IPS-11a (cell line): ENCODE data around the gene GDNF.

ENCODE experiments used
- H3K4me3 ChIP-seq: one replicate; pipeline ENCODE4 v1.5.1; 2013; ENCODE audit warnings: low read depth, low read length, control low read depth

Gene GDNF

DNA sequence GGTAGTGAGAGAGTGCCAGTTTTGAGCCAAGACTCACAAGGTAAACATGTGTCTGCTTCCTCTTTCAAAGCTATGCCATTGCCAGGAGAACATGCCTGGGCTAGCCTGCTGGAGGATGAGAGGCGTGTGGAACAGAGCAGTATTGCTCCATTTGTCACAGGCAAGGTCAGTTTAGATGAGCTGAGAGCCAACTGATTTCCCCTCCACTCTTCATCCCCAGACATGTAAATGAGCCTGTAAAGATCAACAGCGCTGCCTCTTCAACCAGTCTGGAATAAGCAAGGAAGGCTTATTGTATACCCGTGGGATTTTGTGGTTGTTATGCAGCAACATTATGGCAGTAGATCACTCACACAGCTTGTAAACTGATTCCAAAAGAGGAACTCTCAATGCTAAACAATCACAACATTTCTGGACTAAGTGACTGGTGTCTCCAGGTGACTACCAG is 8.2 kb upstream of the GDNF start:
- H3K4me3 ChIP-seq = no peak overlapping the region

DNA sequence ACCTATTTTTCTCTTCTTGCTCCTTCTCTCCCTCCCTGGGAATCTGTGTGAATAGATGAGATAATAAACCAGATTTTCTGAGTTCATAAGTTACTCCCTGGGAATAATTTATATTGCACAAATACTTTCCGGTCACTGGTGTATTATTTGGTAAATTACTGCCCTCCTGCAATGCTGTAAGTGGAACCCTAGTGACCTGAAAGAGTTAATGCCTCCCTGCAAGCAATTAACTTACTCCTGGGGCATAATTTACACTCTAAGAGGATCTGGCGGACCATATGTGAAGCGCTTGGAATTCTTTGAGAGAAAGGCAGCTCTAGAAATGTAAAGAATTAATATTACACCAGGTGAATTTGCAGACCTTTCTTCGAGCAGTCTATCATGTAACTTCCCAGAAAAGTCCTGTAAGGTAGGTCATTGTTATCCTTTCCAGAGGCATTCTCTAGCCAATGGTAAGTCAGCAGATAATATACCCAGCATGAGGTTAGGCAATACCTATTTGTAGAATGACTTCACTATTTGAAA is 7.0 kb upstream of the GDNF start:
- no peak overlapping the region for H3K4me3 ChIP-seq

DNA sequence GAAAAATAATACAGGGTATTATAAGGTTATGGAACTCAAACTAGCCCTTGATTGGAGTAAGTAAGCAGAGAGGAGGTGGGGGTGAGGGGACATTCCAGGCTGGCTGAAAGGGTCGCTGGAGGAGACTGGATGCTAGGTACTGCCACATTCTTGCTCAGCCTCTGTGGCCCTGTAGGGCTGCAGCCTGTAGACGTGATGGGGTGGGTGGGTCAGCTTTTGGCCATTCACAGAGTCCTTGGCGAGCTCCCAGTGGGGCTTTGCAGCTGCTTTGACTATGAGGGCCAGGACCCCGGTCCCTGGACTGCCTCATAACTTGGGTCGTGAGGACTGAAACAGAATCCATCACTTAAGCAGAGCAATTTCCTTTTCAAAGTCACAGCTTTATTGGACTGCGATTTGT is 4.2 kb upstream of the GDNF start:
- H3K4me3 ChIP-seq = no peak overlapping the region

DNA sequence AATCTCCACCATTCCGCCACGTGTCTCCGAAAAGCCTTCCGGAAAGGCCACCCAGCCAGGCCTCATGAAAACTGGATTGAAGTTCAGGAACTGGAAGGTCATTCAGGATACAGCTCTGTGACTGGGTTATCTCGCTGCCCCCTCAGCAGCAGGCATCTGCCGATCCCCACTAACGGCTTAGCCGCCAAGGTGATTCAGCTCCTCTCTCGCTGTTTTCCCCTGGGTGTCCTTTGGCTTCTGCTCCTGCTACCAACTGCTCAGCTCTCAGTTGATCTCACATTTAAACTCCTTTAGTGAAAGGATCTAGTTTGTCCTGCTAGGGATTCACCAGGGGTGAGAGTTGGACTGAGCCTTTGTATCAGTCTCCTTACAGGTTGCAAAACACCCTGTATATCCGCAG is 2.2 kb upstream of the GDNF start:
- H3K4me3 ChIP-seq = no peak overlapping the region

DNA sequence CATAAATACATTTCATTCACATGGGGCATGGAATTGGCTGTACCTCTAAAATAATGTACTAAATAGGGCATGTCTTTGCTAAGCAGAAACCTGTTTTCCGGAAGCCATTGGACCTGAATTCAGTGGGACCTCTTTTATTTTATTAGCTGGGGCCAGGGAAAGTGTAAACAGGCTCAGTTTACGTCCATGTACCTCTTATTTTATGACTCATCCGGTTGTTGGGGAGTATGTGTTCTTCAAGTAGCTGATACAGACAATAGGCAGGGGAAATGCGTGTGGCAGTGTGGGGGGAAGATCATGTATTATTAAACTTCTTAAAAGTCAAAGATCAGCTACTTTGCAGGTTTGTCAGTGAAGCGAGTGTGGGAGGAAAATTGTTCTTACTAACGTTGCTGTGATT is 1.4 kb upstream of the GDNF start:
- no peak overlapping the region for H3K4me3 ChIP-seq

DNA sequence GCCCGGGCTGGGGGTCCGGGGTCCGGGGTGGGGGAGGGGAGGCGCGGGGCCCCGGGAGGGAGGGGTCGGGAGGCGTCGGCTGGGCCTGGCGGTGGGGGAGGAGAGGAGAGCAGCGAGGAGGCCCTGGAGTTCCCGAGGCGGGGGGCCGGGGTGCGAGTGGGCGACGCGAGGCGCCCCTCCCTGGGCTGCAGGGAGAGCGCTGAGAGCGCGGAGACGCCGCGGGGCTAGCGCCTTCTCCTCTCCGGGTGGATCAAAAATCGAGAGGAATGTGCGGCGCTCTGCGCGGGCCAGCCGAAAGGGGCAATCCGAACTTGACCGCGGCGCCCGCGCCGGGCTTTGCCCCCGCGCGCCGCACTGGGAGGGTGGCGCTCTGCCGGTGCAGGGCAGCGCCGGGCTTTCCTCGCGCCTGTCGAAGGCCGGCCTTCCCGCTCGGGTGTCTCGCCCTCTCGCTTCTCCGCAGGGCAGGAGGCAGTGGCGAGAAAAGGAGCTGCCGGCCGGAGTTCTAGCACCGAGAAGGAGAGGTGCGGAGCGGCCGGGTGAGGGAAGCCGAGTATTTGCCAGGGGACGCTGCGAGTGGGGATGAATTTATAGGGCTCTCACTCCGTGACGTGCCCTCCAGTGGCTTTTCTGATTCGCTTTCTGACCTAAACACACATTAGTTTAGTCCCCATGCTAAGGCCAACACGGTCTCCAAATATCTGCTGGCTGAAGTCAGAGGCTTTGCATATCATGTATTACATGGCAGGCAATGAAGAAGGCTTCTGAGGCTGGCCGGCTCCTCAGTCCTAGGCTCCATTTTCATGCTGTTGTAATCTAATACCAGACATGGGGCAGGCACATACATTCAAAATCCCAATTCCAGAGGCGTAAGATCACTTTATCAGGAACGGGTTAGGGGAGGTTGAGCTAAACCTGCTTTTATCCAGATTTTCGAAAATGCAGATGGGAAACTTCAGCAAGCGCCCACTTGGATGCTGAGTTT is 503 bp upstream of the GDNF start:
- H3K4me3 ChIP-seq = peak overlapping the region; percentile 37

DNA sequence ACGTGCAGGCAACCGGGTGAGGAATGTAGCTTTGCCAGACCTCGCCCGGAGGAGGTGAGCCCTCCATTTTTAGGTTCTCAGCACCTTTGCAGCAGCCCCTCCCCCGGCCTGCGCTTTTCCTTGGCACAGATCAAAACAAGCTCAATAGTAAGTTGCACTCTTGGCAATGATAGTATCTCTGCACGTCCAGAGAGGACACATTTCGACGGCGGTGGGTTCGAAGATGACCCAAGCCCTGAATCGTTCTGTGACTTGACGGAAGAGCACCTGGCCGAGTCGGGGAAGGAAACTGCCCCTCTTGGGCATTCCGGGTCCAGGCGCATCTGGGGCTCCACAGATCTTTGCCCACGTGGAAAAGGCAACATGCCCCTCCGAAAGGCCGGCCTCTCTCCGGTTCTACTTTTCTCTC is 904 bp downstream of the GDNF start:
- H3K4me3 ChIP-seq = no peak overlapping the region

DNA sequence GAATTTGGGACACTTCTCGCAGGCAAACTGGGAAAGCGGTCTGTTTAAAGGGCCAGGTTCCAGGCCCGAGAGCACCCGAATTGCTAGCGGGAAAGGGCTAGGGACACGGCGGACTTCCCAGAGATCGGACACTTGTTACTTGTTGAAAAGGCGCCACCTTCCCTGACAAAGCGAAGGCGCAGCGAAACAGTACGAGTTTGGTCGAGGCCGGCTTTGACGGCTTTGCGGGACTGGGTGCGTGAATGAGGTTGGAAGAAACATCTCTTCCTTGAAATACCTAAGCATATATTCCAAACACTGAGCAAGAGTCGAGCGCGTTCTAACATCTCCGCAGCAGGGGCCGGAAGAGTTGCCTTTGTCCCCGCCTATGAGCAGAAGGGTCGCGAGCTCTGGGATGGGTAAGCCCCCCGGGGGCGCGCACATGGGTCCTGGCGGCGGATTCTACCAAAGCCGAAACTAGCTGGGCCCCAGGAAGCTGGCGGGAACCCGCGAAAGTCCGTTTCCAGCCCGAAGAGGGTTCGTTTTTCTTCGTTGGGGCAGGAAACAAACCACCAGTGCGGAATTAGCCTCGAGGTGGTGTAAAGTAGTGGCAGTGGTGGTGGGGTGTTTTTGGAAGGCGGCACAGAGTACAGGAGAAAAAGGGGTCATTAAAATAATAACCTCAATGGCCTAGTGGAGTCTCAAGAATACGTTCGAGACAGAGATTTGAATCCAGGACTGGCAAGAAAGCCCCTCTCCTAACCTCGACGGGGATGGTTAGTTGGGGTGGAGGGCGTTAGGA is 1.5 kb downstream of the GDNF start:
- H3K4me3 ChIP-seq = peak overlapping the region; percentile 13

DNA sequence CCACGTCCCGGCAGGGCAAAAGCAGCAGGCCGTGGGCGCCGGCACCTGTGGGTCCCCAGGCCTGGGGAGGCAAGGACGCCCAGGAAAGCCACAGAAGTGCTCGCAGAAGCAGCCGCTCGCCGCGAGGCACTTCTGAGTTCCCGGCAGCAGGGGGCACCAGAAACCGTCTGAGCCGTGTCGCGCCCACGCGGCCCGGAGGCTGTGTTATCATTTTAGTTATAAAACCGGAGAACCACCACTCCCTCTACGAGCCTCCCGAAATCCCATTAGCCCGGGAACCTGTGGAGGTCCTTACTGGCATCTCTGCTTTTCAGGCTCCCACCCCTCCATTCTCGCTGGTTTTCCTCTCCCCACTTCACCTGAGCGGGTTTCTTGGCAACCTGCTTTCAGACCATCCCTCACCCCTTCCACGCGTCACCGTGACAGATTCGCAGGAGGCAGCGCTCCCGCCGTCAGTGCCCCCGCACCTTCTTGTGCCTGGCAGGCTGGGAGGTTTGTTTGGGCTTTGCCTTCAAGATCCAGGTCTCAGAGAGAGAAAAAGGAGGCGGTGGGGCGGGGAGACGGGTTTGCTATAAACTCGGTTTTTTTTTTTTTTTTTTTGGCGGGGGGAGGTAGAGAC is 2.3 kb downstream of the GDNF start:
- H3K4me3 ChIP-seq = peak overlapping the region; percentile 20

DNA sequence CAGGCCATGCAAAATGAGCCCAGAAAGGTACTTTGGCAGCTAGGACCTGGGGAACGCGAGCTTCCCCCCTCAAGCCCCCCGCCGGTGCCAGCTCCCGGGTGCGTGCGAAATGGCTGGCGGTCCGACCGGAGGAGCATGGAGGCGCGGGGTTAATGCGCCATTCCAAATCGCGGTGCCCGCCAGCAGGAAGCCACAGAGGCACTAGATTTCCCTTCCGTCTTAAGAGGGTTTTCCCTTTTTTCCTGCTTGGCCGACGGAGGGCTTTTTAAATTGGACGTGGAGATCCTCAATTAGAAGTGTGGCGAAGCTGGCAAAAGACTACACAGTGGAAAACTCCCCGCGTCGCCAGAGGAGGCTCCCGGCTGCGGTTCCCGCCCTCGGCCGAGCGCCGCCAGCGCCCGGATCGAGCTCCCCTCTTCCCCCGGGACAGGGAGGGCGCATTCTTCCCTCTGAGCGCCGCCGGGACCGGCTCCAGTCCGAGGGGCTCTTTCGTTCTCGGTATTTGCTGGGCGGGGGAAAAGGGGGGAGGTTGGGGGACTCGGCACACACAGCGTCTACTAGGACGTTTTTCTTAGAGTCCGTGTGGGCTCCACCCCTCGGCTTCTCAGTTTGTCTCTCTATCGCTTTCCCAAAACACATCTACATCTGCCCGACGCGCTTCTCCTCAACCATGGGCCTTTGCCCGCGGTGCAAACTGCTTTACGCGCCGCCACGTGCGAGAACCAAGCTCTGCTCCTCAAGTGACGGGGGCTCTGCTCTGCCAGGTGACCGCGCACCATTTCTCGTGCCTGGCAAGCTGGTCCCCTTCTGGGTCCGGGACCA is 3.0 kb downstream of the GDNF start:
- peak overlapping the region; percentile 20 for H3K4me3 ChIP-seq

DNA sequence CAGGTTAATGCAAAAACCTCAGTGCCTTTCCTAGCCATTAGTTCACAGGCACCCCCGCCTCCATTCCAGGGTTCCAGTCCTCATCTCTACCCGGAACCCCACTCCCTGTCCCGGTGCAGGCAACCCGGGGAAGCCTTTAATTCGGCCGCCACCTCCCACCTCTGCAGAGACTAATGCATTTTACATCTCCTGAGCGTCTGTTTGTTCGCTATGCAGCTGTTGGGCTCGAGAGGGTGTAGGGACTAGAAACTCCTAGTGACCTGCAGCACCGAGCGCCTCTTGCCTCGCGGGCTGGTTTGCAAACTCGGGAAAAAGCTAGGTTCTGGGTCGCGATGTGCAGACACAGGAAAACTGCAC is 3.6 kb downstream of the GDNF start:
- peak overlapping the region; percentile 13 for H3K4me3 ChIP-seq

DNA sequence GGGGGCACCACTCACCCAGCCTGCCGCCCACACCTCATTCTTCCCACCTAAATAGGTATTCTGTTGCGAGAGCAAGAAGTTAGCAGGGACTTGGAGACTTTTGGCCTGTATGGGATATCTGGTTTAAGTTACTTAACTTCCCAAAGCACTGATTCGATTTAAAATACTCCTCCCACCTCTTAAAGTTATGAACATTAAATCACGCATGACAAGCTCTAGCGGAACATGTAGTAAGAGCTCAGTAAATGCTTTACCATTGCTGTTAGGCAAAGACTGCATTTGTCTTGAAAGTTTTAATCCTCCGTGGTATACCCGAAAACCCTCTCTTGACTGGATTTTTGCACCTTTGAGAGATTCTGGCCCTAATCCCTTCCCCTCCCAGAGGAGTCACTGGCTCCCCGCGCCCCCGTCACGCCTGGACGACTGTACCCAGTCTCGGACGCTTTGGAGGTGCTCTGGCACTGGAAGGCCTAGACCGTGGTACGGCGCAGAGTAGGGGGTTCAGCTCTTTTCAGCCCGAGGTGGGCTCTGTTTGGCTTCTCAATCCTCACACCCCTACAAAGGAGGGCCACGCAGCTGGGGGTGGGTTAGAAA is 4.4 kb downstream of the GDNF start:
- no peak overlapping the region for H3K4me3 ChIP-seq

DNA sequence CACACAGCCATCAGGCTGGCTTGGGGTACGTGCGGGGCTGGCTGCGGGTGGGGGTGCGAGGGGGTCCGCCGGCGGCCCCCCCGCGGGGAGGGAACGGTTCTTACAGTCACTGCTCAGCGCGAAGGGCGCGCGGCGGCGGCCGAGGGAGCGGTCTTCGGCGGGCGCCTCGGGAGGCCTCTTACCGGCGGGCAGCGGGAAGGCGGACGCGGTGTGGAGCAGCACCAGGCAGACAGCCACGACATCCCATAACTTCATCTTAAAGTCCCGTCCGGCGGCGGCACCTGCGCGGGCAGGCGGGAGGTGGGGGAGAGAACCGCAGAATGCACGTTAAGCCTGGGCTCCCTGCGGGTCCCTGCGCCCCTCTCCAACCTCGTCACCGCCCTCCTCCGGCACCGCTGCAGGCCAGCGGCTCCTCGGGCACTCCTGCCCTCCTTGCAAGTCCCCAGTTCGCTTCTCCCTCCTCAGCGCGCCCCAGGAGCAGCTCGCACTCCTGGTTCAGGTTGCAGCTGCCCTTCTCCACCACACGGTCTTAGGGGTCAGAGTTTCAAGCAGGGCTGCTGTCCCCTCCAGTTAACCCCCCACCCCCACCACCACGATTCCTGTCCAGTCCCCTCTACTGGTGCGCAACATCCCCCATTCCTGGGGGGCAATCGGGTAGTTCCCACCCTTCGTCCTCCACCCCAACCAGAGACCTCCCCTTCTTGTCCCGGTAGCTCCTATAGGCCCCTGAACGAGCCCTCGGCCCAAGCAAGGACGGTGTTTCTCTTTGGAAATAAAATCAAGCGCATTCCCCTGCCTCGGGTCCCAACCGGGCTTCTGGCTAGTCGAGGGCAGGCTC is 5.1 kb downstream of the GDNF start:
- H3K4me3 ChIP-seq = peak overlapping the region; percentile 35

DNA sequence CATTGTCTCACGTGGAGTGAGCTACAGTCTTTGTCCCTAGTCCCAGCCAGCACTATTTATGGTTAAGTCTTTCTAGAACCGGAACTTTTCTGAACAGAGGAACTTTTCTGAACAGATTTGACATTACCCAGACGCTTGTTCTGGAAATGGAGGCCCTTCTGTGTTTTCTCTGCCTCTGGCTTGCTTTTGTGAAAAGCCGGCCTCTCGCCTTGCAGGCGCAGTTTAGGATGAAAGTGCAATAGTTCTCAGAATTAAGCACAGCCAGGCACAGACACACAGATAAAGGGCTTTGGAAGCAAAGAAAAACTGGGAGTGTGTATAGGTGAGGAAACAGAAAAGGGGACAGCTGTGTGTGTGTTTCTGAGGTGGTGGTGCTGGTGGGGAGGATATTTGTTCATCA is 5.9 kb downstream of the GDNF start:
- H3K4me3 ChIP-seq = no peak overlapping the region

DNA sequence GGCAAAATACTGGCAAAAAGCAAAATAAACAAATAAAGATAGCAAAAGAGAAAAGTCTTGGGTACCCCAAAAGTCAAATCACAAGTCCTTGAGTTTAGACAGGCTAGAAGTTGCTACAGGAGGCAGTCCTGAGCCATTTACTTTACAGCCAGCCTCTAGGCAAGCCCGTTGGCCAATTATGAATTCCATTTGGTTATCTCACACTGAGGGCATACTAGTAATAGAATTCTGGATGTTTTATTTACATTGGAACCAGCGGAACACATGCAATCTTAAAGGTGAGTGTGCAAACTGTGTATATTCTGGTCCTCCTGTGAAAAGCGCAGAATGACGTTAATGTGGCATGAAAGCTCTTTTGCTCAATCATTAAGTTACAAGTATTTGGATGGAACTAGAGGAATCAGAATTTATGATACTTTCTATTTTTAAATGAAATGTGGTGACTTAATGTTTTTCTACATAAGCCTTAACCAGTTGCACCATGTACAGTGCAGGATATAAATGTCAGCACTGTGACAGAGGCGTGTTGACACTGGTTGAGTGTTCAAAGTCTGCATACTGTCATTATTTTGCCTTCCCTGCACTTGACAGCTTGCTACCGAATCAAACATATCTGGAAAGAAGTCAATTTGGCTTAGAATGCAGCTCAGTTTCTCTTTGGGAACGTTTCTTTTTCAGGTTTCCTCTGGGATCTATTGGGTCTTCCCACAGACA is 7.9 kb downstream of the GDNF start:
- no peak overlapping the region for H3K4me3 ChIP-seq

DNA sequence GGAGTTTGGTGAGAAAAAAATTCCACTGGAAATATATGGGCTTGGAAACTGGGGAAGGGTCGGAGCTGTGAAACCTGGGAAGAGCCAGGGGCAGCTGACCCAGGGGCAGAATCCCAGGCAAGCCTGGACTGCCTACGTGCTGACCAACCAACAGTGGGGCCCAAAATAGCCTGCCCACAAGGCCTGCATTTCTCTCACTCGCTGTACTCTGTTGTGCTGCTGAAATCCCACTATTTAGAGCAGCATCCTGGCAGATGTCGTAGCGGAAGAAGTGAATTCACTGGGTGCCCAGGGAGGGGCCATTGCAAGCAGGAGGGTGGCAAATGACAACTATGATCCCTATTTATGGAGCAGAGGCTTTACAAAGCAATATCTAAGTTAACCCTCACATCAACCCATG is 9.5 kb downstream of the GDNF start:
- no peak overlapping the region for H3K4me3 ChIP-seq

DNA sequence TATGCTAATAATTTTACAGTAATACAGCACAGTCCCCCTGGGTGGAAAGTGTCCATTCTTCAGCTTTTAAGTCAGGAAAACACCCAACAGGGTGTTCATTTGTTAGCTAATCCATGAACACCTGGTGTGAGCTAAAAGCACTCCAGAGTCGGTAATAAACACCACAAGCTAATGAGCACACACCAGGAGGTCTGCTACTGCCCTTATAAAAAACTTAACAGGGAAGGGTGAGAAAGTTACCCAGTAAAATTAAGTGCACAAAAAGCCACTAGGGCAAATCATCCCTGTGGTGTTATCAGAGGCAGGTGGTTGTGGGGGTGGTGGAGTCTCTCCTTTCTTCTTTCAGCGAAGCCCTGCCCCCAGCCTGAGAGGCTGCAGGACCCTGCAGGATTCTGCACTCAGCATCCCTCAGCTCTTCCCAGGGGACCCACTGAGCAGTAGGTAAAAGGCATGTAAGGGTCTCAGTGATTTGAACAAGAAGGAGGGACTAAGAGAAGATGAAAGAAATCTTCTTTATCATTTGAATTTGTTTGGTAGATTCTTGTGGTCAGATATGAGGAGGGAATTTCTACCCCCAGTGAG is 14.4 kb downstream of the GDNF start:
- H3K4me3 ChIP-seq = no peak overlapping the region

DNA sequence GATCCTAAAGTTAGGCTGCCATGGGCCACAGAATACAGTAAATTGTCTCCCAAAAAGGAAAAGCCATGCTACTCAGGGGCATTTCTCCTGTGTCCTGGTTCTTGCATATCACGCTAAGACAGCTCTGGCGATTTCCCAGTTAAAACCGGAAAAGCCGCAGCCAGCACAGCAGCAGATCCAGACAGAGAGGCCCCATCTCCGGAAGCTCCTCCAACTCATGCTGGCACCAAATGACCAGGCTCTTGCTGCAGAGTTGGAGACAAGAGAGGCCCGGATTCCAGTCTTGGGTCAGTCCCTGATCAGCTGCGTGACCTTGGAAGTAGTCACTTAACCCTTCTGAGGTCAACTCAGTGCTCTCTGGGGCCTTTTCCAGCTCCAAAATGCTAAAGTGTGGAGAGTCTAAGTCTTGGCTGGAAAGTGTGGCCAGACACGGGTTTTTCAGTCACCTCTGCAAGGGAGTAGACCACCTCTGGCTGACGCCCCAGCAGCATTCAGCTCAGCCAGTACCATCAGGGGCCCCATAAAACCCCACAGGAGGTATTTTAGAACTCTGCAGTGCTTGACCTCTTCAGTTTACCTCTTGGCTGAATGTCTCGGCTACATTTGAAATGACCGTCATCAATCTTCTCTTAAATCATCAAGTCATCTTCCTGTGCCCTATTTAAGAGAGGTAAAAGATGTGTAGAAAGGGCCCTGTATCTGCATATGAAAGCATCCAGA is 16.2 kb downstream of the GDNF start:
- no peak overlapping the region for H3K4me3 ChIP-seq
